ENCODE measurements around the gene CRAMP1.

DNA sequence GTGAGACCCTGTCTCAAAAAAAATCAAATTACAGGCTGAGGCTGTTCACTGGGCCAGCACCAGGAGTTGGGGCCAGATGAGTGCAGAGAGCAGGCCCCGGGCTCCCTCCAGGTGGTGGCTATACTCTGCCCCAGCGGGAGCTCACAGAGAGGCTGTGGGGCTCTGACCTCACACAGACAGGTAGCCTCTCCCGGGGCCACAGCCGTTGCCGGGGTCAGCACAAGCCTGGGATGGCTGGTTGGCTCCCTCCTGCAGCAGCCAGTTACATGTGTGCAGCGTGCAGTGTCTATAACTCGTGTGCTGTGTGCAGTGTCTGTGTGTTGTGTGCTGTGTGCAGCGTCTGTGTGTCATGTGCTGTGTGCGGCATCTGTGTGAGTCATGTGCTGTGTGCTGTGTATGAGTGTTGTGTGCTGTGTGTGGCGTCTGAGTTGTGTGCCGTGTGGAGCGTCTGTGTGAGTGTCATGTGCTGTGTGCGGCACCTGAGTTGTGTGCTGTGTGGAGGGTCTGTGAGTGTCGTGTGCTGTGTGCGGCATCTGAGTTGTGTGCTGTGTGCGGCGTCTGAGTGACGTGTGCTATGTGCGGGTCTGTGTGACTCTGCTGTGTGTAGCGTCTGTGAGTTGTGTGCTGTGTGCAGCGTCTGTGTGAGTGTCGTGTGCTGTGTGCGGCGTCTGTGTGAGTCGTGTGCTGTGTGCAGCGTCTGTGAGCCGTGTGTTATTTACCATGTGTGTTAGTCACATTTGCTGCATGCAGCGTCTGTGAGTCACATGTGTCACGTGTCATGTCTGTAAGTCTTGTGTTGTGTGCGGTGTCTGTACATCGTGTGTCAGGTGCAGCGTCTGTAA lies 114.7 kb downstream of the CRAMP1 start:
- TF ChIP-seq, protein P1, sequence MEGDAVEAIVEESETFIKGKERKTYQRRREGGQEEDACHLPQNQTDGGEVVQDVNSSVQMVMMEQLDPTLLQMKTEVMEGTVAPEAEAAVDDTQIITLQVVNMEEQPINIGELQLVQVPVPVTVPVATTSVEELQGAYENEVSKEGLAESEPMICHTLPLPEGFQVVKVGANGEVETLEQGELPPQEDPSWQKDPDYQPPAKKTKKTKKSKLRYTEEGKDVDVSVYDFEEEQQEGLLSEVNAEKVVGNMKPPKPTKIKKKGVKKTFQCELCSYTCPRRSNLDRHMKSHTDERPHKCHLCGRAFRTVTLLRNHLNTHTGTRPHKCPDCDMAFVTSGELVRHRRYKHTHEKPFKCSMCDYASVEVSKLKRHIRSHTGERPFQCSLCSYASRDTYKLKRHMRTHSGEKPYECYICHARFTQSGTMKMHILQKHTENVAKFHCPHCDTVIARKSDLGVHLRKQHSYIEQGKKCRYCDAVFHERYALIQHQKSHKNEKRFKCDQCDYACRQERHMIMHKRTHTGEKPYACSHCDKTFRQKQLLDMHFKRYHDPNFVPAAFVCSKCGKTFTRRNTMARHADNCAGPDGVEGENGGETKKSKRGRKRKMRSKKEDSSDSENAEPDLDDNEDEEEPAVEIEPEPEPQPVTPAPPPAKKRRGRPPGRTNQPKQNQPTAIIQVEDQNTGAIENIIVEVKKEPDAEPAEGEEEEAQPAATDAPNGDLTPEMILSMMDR (tag by site-specific recombination; IDR thresholded peaks at IDR 0.05), result no peak
- TF ChIP-seq ZNF24 (tag by site-specific recombination; IDR thresholded peaks at IDR 0.05) (no peak), ZNF302 (tag by site-specific recombination; IDR thresholded peaks at IDR 0.05; ENCODE audit: low read depth) (no peak), ZNF239 (tag by site-specific recombination; IDR thresholded peaks at IDR 0.05) (no peak), SP7 (tag by site-specific recombination; IDR thresholded peaks at IDR 0.05) (no peak), ZBTB21 (tag by site-specific recombination; IDR thresholded peaks at IDR 0.05) (no peak), ZNF138 (tag by site-specific recombination; IDR thresholded peaks at IDR 0.05; ENCODE audit: borderline replicate concordance) (no peak), SCRT1 (tag by site-specific recombination; IDR thresholded peaks at IDR 0.05; ENCODE audit: borderline replicate concordance) (no peak), ZNF660 (tag by site-specific recombination; IDR thresholded peaks at IDR 0.05) (no peak), EGR2 (tag by site-specific recombination; IDR thresholded peaks at IDR 0.05; ENCODE audit: low read depth) (no peak), TCF7L2 (IDR thresholded peaks at IDR 0.05; ENCODE audit: borderline replicate concordance, low read depth, low read length) (no peak)
- TF ChIP-seq, protein P2, sequence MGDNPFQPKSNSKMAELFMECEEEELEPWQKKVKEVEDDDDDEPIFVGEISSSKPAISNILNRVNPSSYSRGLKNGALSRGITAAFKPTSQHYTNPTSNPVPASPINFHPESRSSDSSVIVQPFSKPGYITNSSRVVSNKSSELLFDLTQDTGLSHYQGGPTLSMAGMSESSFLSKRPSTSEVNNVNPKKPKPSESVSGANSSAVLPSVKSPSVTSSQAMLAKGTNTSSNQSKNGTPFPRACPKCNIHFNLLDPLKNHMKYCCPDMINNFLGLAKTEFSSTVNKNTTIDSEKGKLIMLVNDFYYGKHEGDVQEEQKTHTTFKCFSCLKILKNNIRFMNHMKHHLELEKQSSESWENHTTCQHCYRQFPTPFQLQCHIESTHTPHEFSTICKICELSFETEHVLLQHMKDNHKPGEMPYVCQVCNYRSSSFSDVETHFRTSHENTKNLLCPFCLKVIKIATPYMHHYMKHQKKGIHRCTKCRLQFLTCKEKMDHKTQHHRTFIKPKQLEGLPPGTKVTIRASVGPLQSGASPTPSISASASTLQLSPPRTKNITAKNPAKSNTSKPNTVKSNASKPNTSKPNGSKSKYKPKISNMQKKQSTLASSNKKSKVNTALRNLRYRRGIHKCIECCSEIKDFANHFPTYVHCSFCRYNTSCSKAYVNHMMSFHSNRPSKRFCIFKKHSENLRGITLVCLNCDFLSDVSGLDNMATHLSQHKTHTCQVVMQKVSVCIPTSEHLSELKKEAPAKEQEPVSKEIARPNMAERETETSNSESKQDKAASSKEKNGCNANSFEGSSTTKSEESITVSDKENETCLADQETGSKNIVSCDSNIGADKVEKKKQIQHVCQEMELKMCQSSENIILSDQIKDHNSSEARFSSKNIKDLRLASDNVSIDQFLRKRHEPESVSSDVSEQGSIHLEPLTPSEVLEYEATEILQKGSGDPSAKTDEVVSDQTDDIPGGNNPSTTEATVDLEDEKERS (tag by site-specific recombination; IDR thresholded peaks at IDR 0.05), result no peak
- TF ChIP-seq, protein P3, sequence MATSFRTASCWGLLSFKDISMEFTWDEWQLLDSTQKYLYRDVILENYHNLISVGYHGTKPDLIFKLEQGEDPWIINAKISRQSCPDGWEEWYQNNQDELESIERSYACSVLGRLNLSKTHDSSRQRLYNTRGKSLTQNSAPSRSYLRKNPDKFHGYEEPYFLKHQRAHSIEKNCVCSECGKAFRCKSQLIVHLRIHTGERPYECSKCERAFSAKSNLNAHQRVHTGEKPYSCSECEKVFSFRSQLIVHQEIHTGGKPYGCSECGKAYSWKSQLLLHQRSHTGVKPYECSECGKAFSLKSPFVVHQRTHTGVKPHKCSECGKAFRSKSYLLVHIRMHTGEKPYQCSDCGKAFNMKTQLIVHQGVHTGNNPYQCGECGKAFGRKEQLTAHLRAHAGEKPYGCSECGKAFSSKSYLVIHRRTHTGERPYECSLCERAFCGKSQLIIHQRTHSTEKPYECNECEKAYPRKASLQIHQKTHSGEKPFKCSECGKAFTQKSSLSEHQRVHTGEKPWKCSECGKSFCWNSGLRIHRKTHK (tag by site-specific recombination; IDR thresholded peaks at IDR 0.05), result no peak
- TF ChIP-seq, protein P4, sequence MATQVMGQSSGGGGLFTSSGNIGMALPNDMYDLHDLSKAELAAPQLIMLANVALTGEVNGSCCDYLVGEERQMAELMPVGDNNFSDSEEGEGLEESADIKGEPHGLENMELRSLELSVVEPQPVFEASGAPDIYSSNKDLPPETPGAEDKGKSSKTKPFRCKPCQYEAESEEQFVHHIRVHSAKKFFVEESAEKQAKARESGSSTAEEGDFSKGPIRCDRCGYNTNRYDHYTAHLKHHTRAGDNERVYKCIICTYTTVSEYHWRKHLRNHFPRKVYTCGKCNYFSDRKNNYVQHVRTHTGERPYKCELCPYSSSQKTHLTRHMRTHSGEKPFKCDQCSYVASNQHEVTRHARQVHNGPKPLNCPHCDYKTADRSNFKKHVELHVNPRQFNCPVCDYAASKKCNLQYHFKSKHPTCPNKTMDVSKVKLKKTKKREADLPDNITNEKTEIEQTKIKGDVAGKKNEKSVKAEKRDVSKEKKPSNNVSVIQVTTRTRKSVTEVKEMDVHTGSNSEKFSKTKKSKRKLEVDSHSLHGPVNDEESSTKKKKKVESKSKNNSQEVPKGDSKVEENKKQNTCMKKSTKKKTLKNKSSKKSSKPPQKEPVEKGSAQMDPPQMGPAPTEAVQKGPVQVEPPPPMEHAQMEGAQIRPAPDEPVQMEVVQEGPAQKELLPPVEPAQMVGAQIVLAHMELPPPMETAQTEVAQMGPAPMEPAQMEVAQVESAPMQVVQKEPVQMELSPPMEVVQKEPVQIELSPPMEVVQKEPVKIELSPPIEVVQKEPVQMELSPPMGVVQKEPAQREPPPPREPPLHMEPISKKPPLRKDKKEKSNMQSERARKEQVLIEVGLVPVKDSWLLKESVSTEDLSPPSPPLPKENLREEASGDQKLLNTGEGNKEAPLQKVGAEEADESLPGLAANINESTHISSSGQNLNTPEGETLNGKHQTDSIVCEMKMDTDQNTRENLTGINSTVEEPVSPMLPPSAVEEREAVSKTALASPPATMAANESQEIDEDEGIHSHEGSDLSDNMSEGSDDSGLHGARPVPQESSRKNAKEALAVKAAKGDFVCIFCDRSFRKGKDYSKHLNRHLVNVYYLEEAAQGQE (tag by site-specific recombination; IDR thresholded peaks at IDR 0.05), result no peak
